CMK (cell line): ENCODE results near the gene USHBP1.
"Not testable (repeated sequence)": the region's sequence is repeated elsewhere in the genome, so short reads cannot be mapped to it uniquely, and the experiment has no call there.

Experiments
- DNase-seq: peaks from one replicate; pipeline ENCODE4 v3.0.0-alpha.2; 2010; ENCODE audit warnings: low read depth

Gene USHBP1

GRCh38 chr19:17264641-17264979 is at the start of gene USHBP1:
Gene USHBP1, minus strand, starts transcription at chr19:17264745. Its CDS starts 446 bp downstream, at chr19:17264299.
- DNase-seq = no peak

- no peak for DNase-seq
Measured at GRCh38 chr19:17314007-17314593, 49.6 kb upstream of the USHBP1 start.

GRCh38 chr19:17312189-17313113 is 47.9 kb upstream of the USHBP1 start:
- no peak for DNase-seq

GRCh38 chr19:17311455-17312188 is 47.1 kb upstream of the USHBP1 start:
- no peak for DNase-seq

GRCh38 chr19:17309965-17310461 is 45.5 kb upstream of the USHBP1 start:
- no peak for DNase-seq

GRCh38 chr19:17309198-17309964 is 44.8 kb upstream of the USHBP1 start, which contains the start of gene DDA1:
Gene DDA1, plus strand, starts transcription at chr19:17309563. Its CDS starts 92 bp downstream, at chr19:17309655.
- peak; percentile 98 for DNase-seq

GRCh38 chr19:17307876-17308377 is 43.4 kb upstream of the USHBP1 start:
- no peak for DNase-seq

GRCh38 chr19:17306285-17306714 is 41.8 kb upstream of the USHBP1 start:
- no peak for DNase-seq

GRCh38 chr19:17305517-17306284 is 41.2 kb upstream of the USHBP1 start, which contains the start of gene MRPL34:
Gene MRPL34, plus strand, starts transcription at chr19:17305872. Its CDS starts 21 bp downstream, at chr19:17305893.
- peak; percentile 97 for DNase-seq

- no peak for DNase-seq
Measured at GRCh38 chr19:17305216-17305516, 40.6 kb upstream of the USHBP1 start.

GRCh38 chr19:17304386-17305215 is 40.1 kb upstream of the USHBP1 start:
- DNase-seq = no peak

GRCh38 chr19:17303940-17304267 is 39.4 kb upstream of the USHBP1 start:
- DNase-seq = no peak

GRCh38 chr19:17303167-17303939 is 38.8 kb upstream of the USHBP1 start, which contains the start of gene ABHD8:
Gene ABHD8, minus strand, starts transcription at chr19:17303425. Its CDS starts 1,809 bp downstream, at chr19:17301616.
- peak; percentile 92 for DNase-seq

GRCh38 chr19:17302391-17303166 is 38.0 kb upstream of the USHBP1 start:
- DNase-seq = no peak

- DNase-seq = no peak
Measured at GRCh38 chr19:17300992-17301619, 36.6 kb upstream of the USHBP1 start.

GRCh38 chr19:17296976-17297375 is 32.4 kb upstream of the USHBP1 start:
- DNase-seq = no peak

- no peak for DNase-seq
Measured at GRCh38 chr19:17296273-17296672, 31.7 kb upstream of the USHBP1 start.

GRCh38 chr19:17295551-17295950 is 31.0 kb upstream of the USHBP1 start:
- DNase-seq = not testable (repeated sequence)
